Measurements from ENCODE around the gene RXFP4. TPM values are rescaled to one million over a fixed set of nuclear protein-coding genes. Genes with fewer than 3 reads are reported as not detected.

Gene RXFP4
- total and polyA plus RNA-seq, 5 donors from 2014 or later = 0.32 to 1.4 TPM; not detected in 3

DNA sequence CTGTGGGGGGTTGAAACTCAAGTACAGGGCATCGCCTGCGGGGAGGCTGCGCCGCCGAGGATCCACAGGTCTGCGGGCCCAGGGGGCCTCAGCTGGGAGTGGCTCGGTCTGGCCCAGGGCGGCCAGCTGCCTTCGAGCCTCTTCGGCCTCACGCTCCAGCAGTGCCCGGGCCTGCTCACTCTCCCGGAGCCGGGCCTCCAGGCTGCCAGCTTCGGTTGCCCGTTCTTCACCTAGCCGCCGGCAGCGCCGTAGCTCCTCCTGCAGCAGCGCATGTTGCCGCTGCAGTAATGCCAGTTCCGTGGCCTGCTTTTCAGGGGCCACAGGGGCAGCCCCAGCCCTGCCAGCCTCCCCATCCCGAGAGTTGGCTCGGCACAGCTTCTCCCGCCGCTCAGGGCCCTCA, 9.4 kb downstream of the RXFP4 start:
- H3K4me3 ChIP-seq (ENCODE audit: low read depth, low read length) = no peak overlapping the region
- ATAC-seq (ENCODE audit: low read depth in 2 of 2) (no peak), DNase-seq (no peak)
- H3K27ac ChIP-seq (ENCODE audit: insufficient read depth, low read length, poor library complexity, severe bottlenecking) = no peak overlapping the region
- H3K4me3 Mint-ChIP-seq = no peak overlapping the region
- H3K9me3 ChIP-seq (ENCODE audit: control insufficient read depth in 2 of 2, low read length in 2 of 2) = no peaks in the 10 kb centered on the region
- peaks cover 81% of the 10 kb centered on the region for H3K36me3 ChIP-seq (ENCODE audit: control insufficient read depth, insufficient read depth, low read length)
- H3K27me3 ChIP-seq (ENCODE audit: control insufficient read depth, insufficient read depth, low read length) = no peaks in the 10 kb centered on the region
- peaks cover 11 to 20% (median 15%) of the 10 kb centered on the region in 4 donors for H3K4me1 Mint-ChIP-seq
- H3K27ac Mint-ChIP-seq = no peak overlapping the region
- peaks cover 27% of the 10 kb centered on the region for H3K36me3 Mint-ChIP-seq
- no peaks in the 10 kb centered on the region for H3K27me3 Mint-ChIP-seq
- H3K9me3 Mint-ChIP-seq = no peaks in the 10 kb centered on the region
- peaks cover 19% of the 10 kb centered on the region for H3K4me1 ChIP-seq (ENCODE audit: control insufficient read depth, insufficient read depth, low read length, poor library complexity, severe bottlenecking)

DNA sequence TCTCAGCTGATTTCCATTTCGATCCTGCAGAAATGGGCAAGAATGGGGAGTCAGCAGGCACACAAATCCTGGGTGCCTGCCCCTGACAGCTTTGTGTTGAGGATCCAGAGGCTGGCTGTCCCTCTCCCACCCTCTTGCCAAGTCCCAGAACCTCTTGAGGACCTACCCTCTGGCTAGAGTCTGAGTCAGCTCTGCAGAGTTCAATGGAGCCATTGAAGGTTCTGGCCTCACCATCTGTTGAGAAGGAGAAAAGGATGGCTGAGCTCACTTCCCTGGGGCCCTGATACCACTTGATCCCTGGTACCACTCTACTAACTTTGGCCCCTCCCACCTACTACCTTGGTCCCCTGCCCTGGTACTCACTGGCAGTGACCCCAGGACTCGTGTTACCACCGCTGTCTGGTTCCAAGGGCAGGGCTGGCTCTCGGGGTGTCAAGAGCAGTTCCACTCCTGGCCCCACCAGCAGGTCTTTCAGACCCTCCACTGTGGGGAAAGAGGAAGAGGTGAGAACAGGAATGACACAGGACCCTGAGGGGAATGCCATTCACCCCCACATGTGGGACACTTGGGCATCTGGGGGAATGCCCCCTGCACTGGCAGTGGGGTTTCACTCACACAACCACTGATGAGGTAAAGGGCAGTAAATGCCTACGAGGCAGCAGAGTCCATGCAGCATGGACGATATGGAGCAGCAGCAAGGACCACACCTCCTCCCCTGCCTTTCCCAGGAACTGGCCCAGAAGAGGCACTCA, 10.5 kb downstream of the RXFP4 start:
- peak overlapping the region in 1 of 3 donors; percentile 46 for H3K27ac Mint-ChIP-seq
- Histone ChIP-seq H3K4me1 (ENCODE audit: control insufficient read depth, insufficient read depth, low read length, poor library complexity, severe bottlenecking) (peaks cover 8% of the 10 kb centered on the region), H3K36me3 (ENCODE audit: control insufficient read depth, insufficient read depth, low read length) (peaks cover 87% of the 10 kb centered on the region), H3K9me3 (ENCODE audit: control insufficient read depth in 2 of 2, low read length in 2 of 2) (no peaks in the 10 kb centered on the region), H3K27ac (ENCODE audit: insufficient read depth, low read length, poor library complexity, severe bottlenecking) (no peak overlapping the region), H3K4me3 (ENCODE audit: low read depth, low read length) (no peak overlapping the region), H3K27me3 (ENCODE audit: control insufficient read depth, insufficient read depth, low read length) (no peaks in the 10 kb centered on the region)
- H3K4me3 Mint-ChIP-seq = no peak overlapping the region
- peaks cover 22% of the 10 kb centered on the region for H3K36me3 Mint-ChIP-seq
- no peak for DNase-seq
- peaks cover 3 to 9% (median 5%) of the 10 kb centered on the region in 4 donors for H3K4me1 Mint-ChIP-seq
- no peak for ATAC-seq (ENCODE audit: low read depth in 2 of 2)
- H3K27me3 Mint-ChIP-seq = no peaks in the 10 kb centered on the region
- H3K9me3 Mint-ChIP-seq = no peaks in the 10 kb centered on the region

DNA sequence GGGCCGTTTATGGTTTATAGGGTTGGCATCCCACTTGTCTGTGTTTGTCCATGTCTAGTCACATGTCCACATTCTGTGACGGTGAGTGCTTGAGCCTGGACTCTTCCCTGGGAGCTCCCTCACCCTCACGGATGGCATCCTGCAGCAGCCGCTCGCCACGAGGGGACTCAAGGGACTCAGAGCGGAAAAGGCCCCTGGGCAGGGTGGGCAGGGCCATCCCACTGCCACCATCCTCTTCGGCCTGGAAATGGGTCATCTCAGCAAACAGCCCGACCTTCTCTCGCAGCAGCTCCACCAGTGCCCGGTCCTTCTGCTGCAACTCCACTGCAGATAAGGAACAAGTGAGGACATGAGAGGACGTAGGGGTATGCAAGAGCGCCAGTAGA, 11.1 kb downstream of the RXFP4 start:
- peaks cover 28% of the 10 kb centered on the region for H3K36me3 Mint-ChIP-seq
- ATAC-seq (ENCODE audit: low read depth in 2 of 2) (no peak), DNase-seq (no peak)
- peaks cover 2% of the 10 kb centered on the region for H3K4me1 ChIP-seq (ENCODE audit: control insufficient read depth, insufficient read depth, low read length, poor library complexity, severe bottlenecking)
- no peaks in the 10 kb centered on the region for H3K27me3 Mint-ChIP-seq
- H3K27me3 ChIP-seq (ENCODE audit: control insufficient read depth, insufficient read depth, low read length) = no peaks in the 10 kb centered on the region
- no peak overlapping the region for H3K4me3 ChIP-seq (ENCODE audit: low read depth, low read length)
- no peak overlapping the region for H3K27ac Mint-ChIP-seq
- H3K27ac ChIP-seq (ENCODE audit: insufficient read depth, low read length, poor library complexity, severe bottlenecking) = no peak overlapping the region
- no peaks in the 10 kb centered on the region for H3K9me3 Mint-ChIP-seq
- no peak overlapping the region for H3K4me3 Mint-ChIP-seq
- H3K4me1 Mint-ChIP-seq = peaks cover 0 to 4% (median under 1%) of the 10 kb centered on the region in 4 donors
- H3K9me3 ChIP-seq (ENCODE audit: control insufficient read depth in 2 of 2, low read length in 2 of 2) = no peaks in the 10 kb centered on the region
- H3K36me3 ChIP-seq (ENCODE audit: control insufficient read depth, insufficient read depth, low read length) = peaks cover 87% of the 10 kb centered on the region

DNA sequence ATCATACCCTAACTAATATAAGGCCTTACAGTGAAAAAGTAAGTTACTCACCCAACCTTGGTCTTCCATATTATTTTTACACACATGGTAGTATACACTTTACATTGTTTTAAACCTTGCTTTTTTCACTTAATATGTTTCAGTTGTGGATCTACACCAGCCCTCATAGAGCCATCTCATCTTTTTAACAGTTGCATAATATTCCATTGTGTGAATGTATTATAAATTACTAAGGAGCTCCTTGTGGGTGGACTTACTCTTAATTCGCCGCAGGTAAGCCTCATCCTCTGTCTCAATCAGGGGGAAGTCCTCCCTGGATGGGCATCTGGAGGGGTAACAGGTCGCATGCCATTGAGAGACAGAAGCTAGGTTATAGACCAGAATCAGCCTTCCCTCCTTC, 13.2 kb downstream of the RXFP4 start:
- H3K4me1 ChIP-seq (ENCODE audit: control insufficient read depth, insufficient read depth, low read length, poor library complexity, severe bottlenecking) = no peaks in the 10 kb centered on the region
- no peaks in the 10 kb centered on the region for H3K9me3 ChIP-seq (ENCODE audit: control insufficient read depth in 2 of 2, low read length in 2 of 2)
- DNase-seq (no peak), ATAC-seq (ENCODE audit: low read depth in 2 of 2) (no peak)
- peaks cover 0 to 2% (median under 1%) of the 10 kb centered on the region in 4 donors for H3K4me1 Mint-ChIP-seq
- peak overlapping the region in 1 of 3 donors; percentile 46 for H3K27ac Mint-ChIP-seq
- no peaks in the 10 kb centered on the region for H3K27me3 Mint-ChIP-seq
- no peak overlapping the region for H3K4me3 ChIP-seq (ENCODE audit: low read depth, low read length)
- no peaks in the 10 kb centered on the region for H3K9me3 Mint-ChIP-seq
- no peak overlapping the region for H3K4me3 Mint-ChIP-seq
- no peaks in the 10 kb centered on the region for H3K27me3 ChIP-seq (ENCODE audit: control insufficient read depth, insufficient read depth, low read length)
- H3K36me3 ChIP-seq (ENCODE audit: control insufficient read depth, insufficient read depth, low read length) = peaks cover 95% of the 10 kb centered on the region
- no peak overlapping the region for H3K27ac ChIP-seq (ENCODE audit: insufficient read depth, low read length, poor library complexity, severe bottlenecking)
- H3K36me3 Mint-ChIP-seq = peaks cover 31% of the 10 kb centered on the region

DNA sequence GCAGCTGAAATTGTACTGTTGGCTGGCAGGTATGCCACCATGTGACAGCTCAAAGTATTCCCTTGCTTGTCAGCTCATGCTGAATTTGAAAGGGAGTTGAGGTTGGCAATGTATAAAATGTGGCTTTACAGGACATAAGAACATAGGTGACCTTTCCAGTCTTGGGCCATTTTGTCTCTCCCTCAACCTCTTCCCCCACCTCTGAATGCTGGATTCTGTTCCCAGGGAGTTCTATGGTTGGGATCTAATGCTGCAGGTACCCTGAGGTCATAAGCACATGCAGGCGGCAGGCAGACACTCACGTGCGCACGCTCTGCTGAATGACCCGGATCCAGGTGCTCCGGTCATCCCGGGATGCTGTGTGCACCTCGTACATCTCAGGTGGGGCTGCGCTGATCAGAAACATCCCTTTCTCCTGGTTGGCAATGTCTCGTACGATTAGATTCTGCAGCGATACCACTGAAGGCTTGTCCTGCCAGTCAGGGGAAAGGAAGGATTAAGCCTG, 16.0 kb downstream of the RXFP4 start:
- peaks cover 37% of the 10 kb centered on the region for H3K36me3 Mint-ChIP-seq
- no peak for DNase-seq

DNA sequence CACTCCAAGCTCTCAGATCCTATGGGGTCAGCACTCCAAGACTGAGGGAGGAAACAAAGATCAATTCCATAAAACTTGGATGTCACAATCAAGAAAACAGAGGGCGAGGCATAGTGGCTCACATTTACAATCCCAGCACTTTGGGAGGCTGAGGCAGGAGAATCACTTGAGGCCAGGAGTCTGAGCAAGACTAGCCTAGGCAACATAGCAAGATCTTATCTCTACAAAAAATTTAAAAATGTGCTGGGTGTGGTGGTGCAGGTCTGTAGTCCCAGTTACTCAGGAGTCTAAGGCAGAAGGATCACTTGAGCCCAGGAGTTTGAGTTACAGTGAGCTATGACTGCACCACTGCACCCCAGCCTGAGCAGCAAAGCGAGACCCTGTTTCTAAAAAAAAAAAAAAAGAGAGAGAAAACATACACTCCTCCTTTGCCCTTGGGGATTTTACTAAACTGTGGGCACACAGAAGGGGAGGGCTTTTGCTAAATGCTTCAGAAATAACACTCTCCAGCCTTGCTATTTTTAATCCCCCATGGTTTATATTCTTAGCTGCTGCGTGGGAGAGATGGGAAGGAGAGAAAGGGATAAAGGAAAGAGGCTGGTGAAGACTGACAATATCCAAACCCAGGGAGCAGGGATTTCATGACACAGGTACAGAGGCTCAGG, 18.8 kb downstream of the RXFP4 start:
- peaks cover 0 to 13% (median 1%) of the 10 kb centered on the region in 4 donors for H3K4me1 Mint-ChIP-seq
- Histone ChIP-seq H3K4me3 (ENCODE audit: low read depth, low read length) (no peak overlapping the region), H3K4me1 (ENCODE audit: control insufficient read depth, insufficient read depth, low read length, poor library complexity, severe bottlenecking) (no peaks in the 10 kb centered on the region), H3K27me3 (ENCODE audit: control insufficient read depth, insufficient read depth, low read length) (no peaks in the 10 kb centered on the region), H3K36me3 (ENCODE audit: control insufficient read depth, insufficient read depth, low read length) (peaks cover 86% of the 10 kb centered on the region), H3K27ac (ENCODE audit: insufficient read depth, low read length, poor library complexity, severe bottlenecking) (peak overlapping the region; percentile 15), H3K9me3 (ENCODE audit: control insufficient read depth in 2 of 2, low read length in 2 of 2) (no peaks in the 10 kb centered on the region)
- H3K27me3 Mint-ChIP-seq = no peaks in the 10 kb centered on the region
- DNase-seq (no peak), ATAC-seq (ENCODE audit: low read depth in 2 of 2) (no peak)
- H3K36me3 Mint-ChIP-seq = peaks cover 30% of the 10 kb centered on the region
- peak overlapping the region in 1 of 4 donors; percentile 88 for H3K4me3 Mint-ChIP-seq
- H3K9me3 Mint-ChIP-seq = no peaks in the 10 kb centered on the region
- H3K27ac Mint-ChIP-seq = peak overlapping the region; percentile 63 to 84 (median 69)

More for the DNA sequence above, 16.0 kb downstream of the RXFP4 start:
- Histone ChIP-seq H3K36me3 (ENCODE audit: control insufficient read depth, insufficient read depth, low read length) (peaks cover 93% of the 10 kb centered on the region), H3K27me3 (ENCODE audit: control insufficient read depth, insufficient read depth, low read length) (no peaks in the 10 kb centered on the region), H3K9me3 (ENCODE audit: control insufficient read depth in 2 of 2, low read length in 2 of 2) (no peaks in the 10 kb centered on the region), H3K27ac (ENCODE audit: insufficient read depth, low read length, poor library complexity, severe bottlenecking) (no peak overlapping the region), H3K4me1 (ENCODE audit: control insufficient read depth, insufficient read depth, low read length, poor library complexity, severe bottlenecking) (no peaks in the 10 kb centered on the region), H3K4me3 (ENCODE audit: low read depth, low read length) (no peak overlapping the region)
- Mint-ChIP-seq H3K4me1 (peaks cover 0 to 10% (median under 1%) of the 10 kb centered on the region in 4 donors), H3K27me3 (no peaks in the 10 kb centered on the region), H3K9me3 (no peaks in the 10 kb centered on the region), H3K4me3 (no peak overlapping the region), H3K27ac (peak overlapping the region in 2 of 3 donors; percentile 63 to 67)
- no peak for ATAC-seq (ENCODE audit: low read depth in 2 of 2)

DNA sequence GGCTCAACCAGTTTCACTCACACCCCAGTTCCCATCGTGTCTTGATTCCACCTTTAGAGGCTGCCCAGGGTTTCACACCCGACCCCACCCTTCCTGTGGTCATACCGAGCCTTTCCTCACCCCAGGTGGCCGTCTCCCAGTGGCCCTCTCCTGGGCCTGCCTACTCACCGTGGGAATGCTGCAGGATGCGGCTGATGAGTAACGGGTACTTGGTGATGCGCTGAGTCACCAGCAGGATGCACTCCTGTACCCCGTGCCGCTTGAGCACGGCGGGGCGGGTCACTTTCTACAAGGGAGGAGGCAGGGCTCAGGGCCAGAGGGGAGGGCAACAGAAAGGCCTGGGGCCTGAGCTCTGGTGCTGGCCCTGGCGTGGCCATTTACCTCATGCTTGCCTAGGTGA, 20.5 kb downstream of the RXFP4 start:
- Mint-ChIP-seq H3K4me1 (peaks cover 0 to 25% (median 6%) of the 10 kb centered on the region in 4 donors), H3K27ac (peak overlapping the region in 2 of 3 donors; percentile 9 to 83), H3K9me3 (no peaks in the 10 kb centered on the region), H3K4me3 (no peak overlapping the region), H3K36me3 (peaks cover 38% of the 10 kb centered on the region), H3K27me3 (no peaks in the 10 kb centered on the region)
- Histone ChIP-seq H3K4me1 (ENCODE audit: control insufficient read depth, insufficient read depth, low read length, poor library complexity, severe bottlenecking) (peaks cover 2% of the 10 kb centered on the region), H3K27ac (ENCODE audit: insufficient read depth, low read length, poor library complexity, severe bottlenecking) (peak overlapping the region; percentile 33), H3K4me3 (ENCODE audit: low read depth, low read length) (no peak overlapping the region), H3K9me3 (ENCODE audit: control insufficient read depth in 2 of 2, low read length in 2 of 2) (no peaks in the 10 kb centered on the region), H3K27me3 (ENCODE audit: control insufficient read depth, insufficient read depth, low read length) (no peaks in the 10 kb centered on the region), H3K36me3 (ENCODE audit: control insufficient read depth, insufficient read depth, low read length) (peaks cover 88% of the 10 kb centered on the region)
- DNase-seq (no peak), ATAC-seq (ENCODE audit: low read depth in 2 of 2) (peak; percentile 16 to 58)

Measured in CD4-positive, CD25-positive, alpha-beta regulatory T cell (primary cell).